GM18508 (cell line): ENCODE measurements around the gene CFAP221.

Source experiments
- ATAC-seq: cut with Tn5 transposase; IDR thresholded peaks from one replicate; pipeline ENCODE4 v1.9.1; 2021; ENCODE audit warnings: moderate number of reproducible peaks; ENCODE audit not compliant: insufficient read depth, unreplicated experiment

CFAP221 gene

DNA sequence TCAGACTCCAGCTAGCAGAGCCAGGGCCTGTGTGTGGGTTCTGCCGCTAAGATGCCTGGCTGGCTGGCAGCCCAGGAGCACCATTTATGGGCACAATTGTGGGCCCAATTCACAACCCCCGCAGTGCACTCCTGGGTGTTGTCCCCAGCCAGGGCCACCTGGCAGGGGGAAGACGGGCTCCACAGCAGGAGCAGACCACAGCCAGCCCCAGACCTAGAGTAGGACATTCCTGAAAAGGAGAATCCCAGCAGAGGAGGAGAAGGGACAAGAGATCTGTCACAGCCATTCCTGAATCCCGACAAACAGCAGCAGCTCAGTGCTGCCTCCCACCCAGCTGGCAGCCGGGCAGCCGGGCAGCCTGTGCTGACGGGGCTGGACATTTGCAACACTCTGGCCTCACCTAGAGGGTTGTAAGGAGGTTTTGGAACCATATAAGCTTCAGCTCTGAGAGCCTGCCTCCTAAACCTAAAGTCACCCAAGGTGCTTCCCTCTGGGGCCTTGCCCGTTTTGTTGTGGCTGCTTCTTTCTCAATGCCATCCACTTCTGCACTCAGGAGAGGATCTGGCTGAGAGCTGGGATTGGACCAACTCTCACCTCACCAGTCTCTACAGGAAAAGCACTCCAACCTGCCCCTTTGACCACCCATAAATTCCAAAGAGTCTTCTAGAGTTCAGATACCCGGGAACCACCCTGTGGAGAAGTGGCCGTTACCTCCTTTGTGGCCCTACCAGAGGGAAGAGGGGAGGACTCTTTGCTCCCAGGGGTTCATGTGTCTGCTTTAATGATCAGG is 130.7 kb downstream of the CFAP221 start:
- no peak for ATAC-seq

DNA sequence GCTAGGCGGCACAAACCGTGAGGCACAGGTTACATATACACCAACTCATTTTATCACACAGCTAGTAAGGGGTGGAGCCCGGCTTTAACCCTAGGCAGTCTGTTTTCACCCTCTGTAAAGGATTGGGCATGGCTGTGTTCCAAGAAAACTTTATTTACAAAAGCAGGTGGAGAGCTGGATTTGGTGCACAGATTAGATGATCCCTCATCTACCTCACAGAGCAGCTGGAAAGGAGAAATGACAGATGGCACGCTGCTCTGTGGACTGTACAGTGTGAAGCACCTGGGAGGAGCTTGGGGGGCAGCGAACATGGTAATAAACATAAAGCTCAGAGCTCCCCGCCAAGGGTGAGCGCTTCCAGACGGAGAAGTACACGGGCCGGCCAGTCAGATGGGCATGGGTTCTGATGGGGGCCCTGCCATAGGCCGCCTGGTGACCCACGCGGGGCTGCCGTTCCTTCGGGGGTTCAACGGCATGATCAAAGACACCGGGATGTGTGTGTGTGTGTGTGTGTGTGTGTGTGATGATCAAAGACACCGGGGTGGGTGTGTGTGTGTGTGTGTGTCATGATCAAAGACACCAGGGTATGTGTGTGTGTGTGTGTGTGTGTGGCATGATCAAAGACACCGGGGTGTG is 133.9 kb downstream of the CFAP221 start:
- no peak for ATAC-seq

DNA sequence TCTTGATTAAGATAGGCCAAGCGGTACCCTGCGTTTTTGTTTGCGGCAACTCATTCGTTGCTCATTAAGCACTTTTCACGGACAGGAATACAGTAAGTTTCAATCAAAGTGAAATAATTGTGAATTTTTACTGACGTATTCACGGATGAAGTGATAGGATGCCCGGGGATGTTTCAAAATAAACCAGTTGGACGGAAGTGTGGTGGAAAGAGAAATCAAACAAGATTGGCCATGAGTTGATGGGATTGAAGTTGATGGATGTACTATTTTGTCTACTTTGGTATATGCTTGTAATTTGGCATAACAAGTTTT is 135.2 kb downstream of the CFAP221 start:
- ATAC-seq, result no peak

DNA sequence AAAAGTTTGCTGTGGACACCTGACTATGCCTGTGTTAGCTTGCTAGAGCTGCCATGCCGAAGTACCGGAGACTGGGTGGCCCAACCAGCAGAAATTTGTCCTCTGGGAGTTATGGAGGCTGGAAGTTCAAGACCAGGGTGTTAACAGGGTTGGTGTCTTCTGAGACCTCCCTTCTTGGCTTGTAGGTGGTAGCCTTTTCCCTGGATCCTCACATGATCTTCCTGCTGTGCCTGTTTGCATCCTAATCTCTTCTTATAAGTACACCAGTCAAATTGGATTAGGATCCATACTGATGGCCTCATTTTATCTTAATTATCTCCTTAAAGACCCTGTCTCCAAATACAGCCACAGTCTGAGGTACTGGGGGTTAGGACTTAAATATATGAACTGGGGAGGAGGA is 135.6 kb downstream of the CFAP221 start:
- ATAC-seq, result no peak

DNA sequence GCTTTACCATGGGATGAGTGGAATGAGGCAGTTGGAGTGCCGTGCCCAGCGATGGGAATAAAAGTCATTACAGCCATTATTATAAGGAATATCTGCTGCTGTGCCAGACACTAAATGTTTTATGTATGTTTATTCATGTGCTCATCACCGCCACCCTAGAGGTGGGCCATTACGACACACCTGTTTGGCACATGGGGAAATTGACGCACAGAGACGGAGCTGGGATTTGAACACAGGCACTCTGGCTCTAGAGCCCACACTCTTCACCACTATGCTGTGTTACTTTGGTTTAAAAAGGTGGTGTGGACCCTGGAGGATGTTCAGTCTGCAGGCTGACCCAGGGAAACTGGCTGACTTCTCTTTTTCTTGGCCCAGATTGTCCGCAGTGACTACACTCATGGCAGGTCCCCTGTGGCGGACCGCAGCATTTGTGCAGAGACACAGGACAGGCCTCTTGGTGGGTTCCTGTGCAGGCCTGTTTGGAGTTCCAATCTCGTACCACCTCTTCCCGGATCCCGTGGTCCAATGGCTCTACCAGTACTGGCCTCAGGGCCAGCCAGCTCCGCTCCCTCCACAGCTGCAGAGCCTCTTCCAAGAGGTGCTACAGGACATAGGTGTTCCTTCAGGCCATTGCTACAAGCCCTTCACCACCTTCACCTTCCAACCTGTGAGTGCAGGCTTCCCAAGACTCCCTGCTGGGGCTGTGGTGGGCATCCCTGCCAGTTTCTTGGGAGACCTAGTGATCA is 136.4 kb downstream of the CFAP221 start:
- no peak for ATAC-seq

DNA sequence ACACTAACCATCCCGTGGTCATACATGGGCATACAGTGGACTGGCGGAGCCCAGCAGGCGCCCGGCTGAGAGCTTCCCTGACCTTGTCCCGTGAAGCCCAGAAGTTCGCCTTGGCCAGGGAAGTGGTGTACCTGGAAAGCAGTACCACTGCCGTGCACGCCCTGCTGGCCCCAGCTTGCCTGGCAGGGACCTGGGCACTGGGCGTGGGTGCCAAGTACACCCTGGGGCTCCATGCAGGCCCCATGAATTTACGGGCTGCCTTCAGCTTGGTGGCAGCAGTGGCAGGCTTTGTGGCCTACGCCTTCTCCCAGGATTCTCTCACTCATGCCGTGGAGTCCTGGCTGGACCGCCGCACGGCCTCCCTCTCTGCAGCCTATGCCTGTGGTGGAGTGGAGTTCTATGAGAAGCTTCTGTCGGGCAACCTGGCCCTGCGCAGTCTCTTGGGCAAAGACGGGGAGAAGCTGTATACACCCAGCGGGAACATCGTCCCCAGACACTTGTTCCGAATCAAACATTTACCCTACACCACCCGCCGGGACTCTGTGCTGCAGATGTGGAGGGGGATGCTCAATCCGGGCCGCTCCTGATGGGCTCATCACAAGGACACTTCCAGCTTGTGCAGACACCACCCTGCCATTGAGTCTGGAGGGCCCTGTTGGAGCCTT is 137.1 kb downstream of the CFAP221 start:
- ATAC-seq, result no peak

DNA sequence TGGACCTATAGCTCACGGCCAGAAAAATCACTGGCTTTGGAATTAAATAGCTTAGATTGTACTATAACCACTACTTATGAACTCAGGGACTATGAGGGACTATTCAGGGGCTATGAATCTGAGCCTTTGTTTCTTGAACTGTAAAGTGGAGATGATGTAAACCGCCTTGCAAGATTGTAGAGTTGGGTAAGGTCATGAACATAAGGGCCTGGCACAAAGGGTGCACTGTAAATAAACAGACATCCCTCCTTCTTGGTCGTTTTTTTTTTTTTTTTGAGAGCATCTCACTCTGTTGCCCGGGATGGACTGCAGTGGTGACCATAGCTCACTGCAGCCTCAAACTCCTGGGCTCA is 137.6 kb downstream of the CFAP221 start:
- ATAC-seq, result no peak

DNA sequence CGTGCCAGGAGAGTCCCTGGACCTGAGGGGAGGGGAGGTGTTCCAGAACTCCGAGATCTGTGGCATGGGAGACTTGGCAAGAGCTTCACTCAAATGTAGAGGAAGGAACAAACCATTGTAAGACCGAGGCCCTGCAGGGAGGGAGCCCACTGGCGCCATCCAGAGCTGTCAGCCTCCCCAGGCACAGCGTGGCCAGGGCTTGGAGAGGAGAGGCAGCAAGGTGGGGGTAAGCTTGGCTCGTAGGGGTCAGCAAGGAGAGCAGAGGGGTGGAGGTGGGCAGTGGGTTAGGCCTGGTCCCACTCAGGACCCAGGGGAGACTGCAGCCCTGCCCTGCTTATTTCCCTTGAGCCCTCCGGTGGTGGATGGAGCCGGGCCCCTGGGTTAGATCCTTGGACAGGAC is 138.3 kb downstream of the CFAP221 start:
- ATAC-seq, result no peak

DNA sequence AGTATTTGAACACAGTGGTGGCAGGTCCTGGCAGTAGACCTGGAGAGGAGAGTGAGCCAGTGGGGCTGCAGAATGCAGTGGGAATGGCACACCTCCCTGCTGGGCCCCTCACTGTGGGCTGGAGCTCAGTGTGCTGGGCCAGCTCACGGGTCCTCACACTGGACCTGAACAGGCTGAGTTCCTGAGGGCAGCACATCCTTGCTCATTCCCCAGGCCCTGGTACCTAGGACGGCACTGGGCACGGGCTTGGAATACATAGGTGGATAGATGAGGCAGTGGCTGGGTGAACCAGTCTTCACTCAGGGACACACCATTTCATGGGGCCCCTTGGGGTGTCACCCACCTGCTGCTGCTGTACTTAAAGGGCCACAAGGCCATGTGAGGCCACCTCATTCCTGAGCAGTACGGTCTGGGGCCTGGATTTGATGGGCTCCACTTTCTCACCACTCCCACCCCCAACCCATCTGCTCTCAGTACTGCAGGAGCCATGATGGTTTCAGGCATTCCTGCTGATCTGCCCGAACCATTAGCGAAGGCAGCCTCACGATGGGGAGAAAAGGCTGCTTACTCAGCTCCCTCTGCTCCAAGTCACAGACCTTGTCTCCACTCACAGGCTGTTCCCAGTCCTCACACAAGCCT is 138.9 kb downstream of the CFAP221 start:
- no peak for ATAC-seq

DNA sequence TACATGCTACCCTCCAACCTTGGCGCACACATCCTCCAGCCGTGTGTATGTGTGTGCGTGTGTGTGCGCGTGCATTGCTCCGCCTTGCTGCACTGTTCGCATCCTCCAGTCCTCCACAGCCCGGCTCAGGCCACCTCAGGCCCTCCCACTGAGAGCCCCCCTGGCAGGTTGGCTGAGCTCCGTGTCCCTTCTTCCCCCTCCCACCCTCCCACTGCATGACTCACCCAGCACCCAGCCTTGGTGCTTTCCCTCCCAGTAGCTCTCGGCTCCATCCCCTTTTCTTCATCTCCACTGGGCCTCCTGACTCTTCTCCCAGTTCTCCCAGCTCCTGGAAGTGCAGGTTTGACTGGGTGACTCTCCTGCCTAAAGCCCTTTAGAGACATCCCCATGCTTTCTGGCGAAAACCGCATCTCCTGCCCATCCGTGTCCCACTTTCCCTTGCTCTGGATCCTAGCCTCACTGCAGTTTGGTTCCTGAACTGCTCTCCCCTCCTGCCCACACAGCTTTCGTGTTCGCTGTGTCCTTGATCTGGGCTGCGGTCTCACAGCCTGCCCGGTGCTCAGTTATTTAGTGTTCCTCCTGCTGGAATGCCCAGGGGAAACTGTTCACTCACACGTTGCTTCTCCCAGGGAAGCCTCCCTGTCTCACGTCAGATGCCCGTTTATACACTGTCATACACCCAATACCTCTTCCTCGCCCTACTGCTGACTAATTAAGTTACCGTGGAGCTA is 139.6 kb downstream of the CFAP221 start:
- no peak for ATAC-seq

DNA sequence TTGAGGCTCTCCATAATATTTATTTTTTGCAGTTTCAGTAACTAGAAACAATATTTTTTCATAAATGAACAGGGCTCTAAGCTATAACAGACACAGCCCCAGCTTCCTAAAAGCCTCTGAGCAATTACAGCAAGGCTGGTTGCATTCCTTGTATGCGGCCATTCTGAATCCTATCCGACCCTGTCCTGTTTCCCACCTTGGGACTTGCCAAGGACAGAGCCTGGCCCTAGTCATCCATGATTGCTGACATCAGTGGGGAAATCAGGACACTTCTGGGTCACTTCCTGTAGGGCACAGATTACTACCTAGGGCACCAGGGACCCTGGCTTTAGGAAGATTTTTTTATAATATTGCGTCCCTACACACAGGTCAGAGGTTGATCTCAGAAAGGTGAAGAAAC is 140.3 kb downstream of the CFAP221 start:
- no peak for ATAC-seq

DNA sequence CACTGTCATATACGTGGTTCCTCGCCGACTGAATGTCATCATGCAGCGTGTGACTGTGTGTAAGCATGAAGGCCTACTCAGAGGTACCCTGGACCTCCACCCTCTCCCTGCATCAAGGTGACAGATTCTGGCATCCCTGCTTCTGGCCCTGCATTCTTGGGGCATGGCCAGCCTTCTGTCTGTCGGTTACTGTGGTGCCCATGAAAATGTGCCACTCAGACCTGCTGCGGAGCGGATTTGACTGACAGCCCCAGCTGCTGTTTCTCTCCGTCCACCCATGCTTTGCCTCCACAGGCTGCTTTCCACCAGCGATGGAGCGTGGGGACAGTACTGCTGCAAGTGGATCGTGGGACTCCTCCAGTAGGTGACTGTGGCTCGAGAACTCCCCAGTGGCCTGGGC is 144.4 kb downstream of the CFAP221 start:
- no peak for ATAC-seq

DNA sequence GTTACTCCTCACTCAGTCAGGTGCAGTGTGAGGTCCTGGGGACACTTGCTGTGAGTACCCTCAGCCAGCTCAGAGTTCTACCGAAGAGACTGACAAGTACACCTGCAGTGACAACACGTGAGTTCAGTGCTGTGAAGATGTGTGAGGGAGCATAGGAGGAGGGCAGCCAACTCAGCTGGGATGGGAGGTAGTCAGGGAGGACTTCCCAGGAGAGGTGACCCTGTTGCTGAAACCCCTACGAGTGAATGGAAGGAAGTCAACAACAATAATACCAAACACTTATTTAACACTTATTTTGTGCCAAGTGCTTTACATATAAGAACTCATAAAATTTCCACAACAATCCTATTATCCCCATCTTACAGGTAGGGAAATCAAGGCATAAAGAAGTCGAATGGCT is 145.0 kb downstream of the CFAP221 start:
- no peak for ATAC-seq

DNA sequence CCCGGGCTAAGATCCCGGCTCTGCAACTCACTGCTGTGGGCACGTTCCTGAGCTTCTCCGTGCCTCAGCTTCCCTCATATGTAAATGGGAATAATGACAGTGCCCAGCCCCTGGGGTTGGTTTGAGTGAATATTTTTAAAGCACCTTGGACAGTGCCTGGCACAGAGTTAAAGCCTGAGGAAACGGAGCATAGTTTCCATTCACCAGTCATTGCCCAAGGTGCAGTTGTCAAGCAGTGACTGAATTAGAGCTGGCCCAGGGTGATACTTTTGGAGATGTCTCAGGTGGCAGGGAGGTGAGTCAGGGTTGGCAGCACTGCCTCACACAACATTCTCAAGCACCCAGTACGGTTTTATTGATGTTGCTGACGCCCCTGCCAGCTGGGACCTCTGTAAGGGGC is 146.9 kb downstream of the CFAP221 start:
- no peak for ATAC-seq

DNA sequence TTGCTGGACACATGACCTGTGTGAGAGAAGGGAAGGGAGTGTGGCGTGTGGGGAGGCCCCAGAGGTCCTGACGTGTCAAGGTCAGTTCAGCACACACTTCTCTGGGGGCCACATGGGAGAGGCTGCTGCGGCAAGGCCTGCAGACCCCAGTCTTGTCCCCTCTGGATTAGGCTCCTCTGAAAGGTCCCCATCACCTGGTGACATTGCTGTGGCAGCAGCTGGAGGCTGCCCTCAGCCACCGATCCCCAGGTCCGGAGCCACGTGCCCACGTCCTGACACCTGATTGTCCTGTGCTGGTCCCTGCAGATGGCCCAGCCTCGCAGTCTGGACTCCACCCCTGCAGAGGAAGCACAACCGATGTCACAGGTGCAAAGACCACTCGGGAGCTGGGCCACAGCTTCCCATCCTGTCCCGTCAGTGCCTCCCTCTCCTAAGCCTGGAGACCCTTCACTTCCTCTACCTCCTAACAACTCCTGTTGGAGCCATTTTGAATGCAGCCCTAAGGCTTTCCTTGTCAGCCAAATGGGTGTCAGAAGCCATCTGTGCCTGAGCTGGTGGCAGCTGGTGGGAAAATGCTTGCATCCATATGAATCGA is 147.5 kb downstream of the CFAP221 start:
- no peak for ATAC-seq

DNA sequence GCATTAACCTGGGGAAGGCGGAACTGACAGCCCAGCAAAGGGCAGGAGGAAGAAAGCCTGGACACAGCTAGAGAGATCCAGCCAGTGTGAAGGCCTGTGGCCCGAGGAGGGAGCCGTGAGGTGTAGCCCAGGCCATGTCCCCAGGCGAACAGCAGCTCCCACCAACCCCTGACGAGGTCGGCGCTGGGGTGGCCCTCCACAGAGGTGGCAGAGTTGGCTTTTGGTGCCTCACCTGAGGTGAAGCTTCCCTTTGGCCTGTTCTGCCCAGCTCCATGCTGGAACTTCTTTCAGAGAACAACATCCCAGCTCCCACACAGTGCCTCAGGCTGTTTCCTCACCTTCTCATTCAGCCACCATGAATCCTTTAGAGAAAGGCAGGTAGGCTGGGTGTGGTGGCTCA is 148.1 kb downstream of the CFAP221 start:
- ATAC-seq, result no peak

DNA sequence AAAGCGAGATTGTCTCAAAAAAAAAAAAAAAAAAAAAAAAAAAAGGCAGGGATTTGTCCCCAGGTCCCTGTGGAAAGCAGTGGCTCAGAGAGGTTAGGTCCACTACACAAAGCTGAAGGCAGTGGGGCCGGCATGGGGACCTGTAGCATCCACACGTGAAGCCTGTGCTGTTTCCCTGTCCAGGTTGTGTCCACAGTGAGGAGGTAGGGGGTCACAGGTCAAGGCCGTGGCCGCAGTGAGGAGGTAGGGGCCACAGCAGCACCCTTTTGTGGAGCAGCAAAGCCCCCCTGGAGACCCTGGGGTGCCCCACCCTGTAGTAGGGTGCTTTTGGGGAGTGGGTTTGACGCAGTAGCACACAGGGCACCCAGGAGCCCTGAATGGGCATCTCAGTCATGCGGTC is 148.7 kb downstream of the CFAP221 start:
- ATAC-seq, result no peak

DNA sequence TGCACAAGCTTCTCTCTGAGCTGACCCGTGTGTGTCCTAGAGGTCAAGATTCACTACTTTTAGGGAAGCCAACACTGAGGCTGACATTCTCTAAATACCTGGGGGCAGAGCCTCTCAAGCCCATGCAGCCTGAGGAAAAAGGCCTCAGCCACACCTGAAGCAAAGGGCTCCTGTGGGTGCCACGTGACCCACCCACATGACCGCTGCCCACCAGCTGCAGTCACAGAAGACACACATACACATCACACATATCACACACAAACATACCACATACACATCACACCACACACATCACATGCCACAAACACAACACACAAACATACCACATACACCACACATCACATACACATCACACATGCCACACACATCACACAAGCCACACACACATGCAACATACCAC is 149.3 kb downstream of the CFAP221 start:
- ATAC-seq, result no peak

DNA sequence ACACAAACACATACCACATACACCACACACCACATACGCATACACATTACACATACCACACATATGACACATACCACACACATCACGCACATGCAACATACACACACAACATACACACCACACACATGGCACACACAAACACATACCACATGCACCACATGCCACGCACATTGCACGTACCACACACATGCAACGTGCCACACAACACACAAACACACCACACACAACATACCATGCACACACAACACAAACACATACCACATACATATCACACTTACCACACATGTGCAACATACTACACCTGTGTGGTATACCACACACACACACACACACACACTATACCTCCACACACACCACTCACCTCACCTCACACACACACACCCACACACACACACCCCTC is 149.7 kb downstream of the CFAP221 start:
- no peak for ATAC-seq

DNA sequence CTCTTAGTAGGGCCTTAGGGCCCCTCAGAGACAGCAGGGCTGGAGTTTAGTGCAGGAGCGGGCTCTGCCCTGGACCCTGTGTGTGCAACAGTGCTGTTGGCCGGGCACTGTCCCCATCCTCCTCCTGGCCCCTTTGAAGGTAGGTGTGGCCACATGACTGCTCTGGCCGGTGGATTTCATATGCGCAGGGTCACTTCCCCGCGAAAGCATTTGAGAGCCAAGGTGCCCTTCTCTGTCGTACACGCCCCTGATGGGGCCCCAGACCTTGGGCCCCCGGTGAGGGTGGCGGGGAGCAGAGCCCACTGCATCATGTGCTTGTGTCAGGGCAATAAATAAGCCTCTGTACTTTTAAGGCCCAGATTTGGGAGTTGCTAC is 150.2 kb downstream of the CFAP221 start:
- ATAC-seq, result no peak
